GM10248 (cell line): ENCODE results near the gene EPHA6.

Experiments used
- CTCF ChIA-PET: fragments of 300-600 bp; sonication (Branson Sonifier 250); formaldehyde crosslinking; extraction: SDS; loops from one replicate; lab custom pipeline; 2021; ENCODE audit warnings: antibody characterized with exemption; lab: Yijun Ruan, JAX
- POLR2A ChIA-PET: fragments of 350-650 bp; sonication (Branson Sonifier 250); formaldehyde crosslinking; extraction: SDS; loops from one replicate; lab custom pipeline; 2020; ENCODE audit warnings: antibody characterized with exemption; lab: Yijun Ruan, JAX
- DNase-seq: peaks from one replicate; pipeline ENCODE4 v3.0.0; 2012; ENCODE audit errors: extremely low spot score
- TF ChIP-seq, protein P1 (sequence below): IDR thresholded peaks from 2 replicates; pipeline ENCODE4 v1.5.1; 2012; ENCODE audit warnings: mild to moderate bottlenecking, low read depth; ENCODE audit errors: extremely low read depth, missing control alignments, control extremely low read depth

The EPHA6 gene

DNA sequence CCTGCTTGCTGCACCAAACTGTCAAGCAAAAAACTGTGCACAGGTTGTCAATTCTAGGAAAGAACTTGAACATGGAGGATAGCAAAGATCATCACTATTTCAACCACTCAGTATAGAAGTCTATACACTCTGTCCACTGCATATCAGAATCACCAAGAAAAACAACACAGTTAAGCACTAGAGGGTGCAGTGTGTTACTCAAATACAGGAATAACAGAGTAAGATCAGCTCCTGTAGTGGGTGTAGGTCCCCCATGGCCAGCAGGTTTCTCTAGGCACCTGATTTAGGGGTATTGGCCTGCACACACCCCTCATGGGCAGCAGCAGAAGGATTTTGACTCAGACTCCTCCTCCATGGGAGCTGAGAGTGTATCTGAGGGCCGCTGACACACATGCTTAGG is 464.1 kb downstream of the EPHA6 start:
- CTCF ChIA-PET: no interaction called here
- POLR2A ChIA-PET: no interaction called here
- TF ChIP-seq, protein P1, sequence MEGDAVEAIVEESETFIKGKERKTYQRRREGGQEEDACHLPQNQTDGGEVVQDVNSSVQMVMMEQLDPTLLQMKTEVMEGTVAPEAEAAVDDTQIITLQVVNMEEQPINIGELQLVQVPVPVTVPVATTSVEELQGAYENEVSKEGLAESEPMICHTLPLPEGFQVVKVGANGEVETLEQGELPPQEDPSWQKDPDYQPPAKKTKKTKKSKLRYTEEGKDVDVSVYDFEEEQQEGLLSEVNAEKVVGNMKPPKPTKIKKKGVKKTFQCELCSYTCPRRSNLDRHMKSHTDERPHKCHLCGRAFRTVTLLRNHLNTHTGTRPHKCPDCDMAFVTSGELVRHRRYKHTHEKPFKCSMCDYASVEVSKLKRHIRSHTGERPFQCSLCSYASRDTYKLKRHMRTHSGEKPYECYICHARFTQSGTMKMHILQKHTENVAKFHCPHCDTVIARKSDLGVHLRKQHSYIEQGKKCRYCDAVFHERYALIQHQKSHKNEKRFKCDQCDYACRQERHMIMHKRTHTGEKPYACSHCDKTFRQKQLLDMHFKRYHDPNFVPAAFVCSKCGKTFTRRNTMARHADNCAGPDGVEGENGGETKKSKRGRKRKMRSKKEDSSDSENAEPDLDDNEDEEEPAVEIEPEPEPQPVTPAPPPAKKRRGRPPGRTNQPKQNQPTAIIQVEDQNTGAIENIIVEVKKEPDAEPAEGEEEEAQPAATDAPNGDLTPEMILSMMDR: no peak
- DNase-seq: no peak

DNA sequence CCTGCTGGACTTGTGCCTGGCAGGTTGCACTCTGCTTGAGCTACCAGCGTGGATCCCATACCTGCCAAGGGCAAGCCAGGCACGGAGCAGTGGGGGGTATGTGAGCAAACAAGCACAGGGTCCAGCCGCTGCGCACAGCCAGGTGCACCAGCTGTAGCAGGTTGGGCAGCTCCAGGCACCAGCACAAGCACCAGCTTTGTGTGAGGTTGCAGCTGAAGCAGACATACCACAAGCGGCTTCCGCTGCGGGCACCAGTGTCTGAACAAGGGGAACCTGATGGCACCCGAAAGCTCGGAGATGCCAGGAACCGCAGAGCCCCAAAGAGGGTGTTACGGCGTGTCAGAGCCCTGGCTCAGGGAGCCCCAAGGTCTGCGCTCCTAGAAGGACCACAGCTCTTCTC is 477.5 kb downstream of the EPHA6 start:
- ChIA-PET CTCF (interaction anchor here (1.4 to 1.6 kb wide), 2 partner anchors 12 to 24 kb away, joined by 3 to 6 read pairs; no protein-coding TSS in a partner anchor), POLR2A (no interaction called here)
- DNase-seq: no peak
- TF ChIP-seq, protein P1: no peak

DNA sequence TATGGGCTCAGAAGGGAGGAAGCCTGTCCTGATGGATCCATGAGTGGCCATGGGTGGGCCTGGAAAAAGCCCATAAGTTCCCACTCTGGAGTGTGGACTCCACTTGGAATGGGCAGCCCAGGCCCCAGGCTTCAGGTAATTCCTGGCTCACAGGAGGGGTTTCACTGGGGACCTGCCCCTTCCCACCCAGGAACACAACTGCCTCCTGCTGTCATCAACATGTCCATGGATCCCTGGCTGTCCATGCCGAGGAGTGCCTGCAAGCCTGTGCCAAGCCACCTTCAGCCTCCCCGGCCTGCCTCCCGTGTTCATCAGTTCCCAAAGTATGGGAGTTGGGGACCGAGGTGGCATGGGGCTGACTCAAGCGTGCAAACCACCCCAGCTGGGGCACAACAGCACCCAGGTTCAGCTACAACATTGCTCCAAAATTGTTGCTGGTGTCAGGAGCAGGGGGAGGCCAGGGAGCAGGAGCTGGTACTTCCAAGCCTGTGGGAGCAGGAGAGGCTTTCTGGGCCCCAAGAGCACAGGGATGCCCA is 479.3 kb downstream of the EPHA6 start:
- DNase-seq: no peak
- CTCF ChIA-PET: interaction anchor here (1.3 kb wide), 1 partner anchor 8 kb away, joined by 6 read pairs; no protein-coding TSS in a partner anchor
- POLR2A ChIA-PET: no interaction called here
- TF ChIP-seq, protein P1: no peak

DNA sequence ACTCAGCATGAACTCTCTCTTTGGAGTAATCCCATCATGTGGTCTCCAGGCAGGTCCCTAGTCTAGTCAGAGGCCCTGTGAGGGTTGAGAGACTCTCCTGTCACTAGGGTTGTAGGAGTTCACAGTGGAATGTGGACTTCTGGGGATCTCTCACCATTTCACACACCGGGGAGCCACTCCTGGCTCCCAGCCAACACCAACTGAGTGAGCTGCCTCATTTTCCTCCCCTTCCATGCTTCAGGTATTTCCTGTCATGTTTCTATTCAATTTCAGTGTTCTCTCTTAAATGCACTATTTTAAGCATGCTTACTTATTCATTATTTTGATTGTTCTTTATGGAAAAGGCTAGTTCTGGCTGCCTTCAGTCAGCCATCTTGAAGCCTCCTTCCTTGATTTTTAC is 482.6 kb downstream of the EPHA6 start:
- ChIA-PET POLR2A (no interaction called here), CTCF (no interaction called here)
- TF ChIP-seq, protein P1: no peak

DNA sequence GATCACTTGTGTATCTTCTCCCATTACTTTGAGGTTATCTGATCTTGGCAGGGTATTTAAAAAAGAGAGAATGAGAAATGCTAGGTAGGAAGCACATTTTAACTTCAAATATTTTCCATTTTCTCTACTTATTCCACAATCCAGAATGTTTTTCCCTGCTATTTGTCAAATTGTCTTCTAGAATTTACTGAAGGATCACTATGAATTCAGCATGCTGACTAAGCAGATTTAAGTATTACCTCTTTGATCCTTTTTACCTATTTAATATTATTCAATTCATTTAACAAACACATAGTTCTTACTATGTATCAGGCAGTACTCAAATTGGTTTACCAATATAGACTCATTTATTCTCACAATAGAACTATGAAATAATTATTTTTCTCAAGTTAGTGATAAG is 486.7 kb downstream of the EPHA6 start:
- TF ChIP-seq, protein P1: no peak
- no peak for DNase-seq
- ChIA-PET CTCF (interaction anchor here (0.8 to 1.2 kb wide), 2 partner anchors 8 to 114 kb away, joined by 3 to 6 read pairs; no protein-coding TSS in a partner anchor), POLR2A (no interaction called here)

More for the DNA sequence above, 482.6 kb downstream of the EPHA6 start:
- DNase-seq: no peak

DNA sequence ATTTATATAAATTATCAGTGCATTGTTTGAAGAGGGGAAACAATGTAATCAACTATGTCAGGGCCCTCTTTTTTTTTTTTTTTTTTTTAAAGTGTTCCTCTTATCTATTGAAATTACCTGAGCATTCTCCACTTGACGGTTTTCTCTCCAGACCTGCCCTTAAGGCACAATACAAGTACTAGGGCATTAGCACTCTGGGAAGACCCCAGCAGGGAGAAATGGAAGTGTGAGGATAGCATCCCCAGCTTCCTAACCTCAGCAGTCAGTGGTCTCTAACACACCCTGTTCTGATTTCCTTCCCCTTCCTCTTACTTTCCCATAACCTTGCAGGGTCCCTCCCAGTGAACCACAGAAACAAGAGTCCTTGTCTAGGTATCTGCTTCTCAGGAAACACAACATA is 491.8 kb downstream of the EPHA6 start:
- TF ChIP-seq, protein P1: no peak
- ChIA-PET CTCF (interaction anchor here (1.4 kb wide), 1 partner anchor 50 kb away, joined by 3 read pairs; no protein-coding TSS in a partner anchor), POLR2A (no interaction called here)
- DNase-seq: no peak
